Subcutaneous adipose tissue (tissue), 4 donors: Measurements from ENCODE around the gene SRRM4. TPM values are rescaled to one million over a fixed set of nuclear protein-coding genes. Genes with fewer than 3 reads are reported as not detected.

Experiments used
- total RNA-seq, 4 donors: library from RNA; depleted of rRNA; stranded (reverse); fragments of >200 nt; gene quantifications; one replicate each; pipeline ENCODE4 v1.1.0, GENCODE V29; 2016
- TF ChIP-seq, protein P1 (sequence below): fragments of 450-650 bp; IDR thresholded peaks from one replicate; pipeline ENCODE4 v1.5.1; 2016; ENCODE audit warnings: low read depth, mild to moderate bottlenecking, control low read depth, antibody characterized with exemption, moderate library complexity

The SRRM4 gene
- total RNA-seq, 4 donors from 2014 or later = not detected

DNA sequence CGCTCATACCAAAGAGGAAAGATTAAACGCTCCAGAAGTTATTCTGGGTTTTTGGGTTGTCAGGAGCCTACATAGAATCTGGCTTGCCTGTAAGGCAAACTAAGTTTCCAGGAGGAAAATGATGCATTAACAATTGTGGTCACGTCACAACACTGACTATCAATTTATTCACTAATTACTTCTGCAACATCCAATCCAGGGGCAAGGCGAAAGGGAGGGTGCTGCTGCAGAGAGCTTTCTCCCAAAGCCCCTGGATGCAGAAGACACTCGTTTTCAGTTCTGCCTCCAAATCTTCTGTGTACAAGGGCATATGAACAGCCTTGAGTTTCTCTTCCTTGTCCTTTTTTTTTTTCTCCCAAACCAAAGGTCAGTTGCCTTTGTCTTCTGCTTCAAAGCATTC is 10.5 kb upstream of the SRRM4 start:
- TF ChIP-seq, protein P1, sequence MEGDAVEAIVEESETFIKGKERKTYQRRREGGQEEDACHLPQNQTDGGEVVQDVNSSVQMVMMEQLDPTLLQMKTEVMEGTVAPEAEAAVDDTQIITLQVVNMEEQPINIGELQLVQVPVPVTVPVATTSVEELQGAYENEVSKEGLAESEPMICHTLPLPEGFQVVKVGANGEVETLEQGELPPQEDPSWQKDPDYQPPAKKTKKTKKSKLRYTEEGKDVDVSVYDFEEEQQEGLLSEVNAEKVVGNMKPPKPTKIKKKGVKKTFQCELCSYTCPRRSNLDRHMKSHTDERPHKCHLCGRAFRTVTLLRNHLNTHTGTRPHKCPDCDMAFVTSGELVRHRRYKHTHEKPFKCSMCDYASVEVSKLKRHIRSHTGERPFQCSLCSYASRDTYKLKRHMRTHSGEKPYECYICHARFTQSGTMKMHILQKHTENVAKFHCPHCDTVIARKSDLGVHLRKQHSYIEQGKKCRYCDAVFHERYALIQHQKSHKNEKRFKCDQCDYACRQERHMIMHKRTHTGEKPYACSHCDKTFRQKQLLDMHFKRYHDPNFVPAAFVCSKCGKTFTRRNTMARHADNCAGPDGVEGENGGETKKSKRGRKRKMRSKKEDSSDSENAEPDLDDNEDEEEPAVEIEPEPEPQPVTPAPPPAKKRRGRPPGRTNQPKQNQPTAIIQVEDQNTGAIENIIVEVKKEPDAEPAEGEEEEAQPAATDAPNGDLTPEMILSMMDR = no peak

DNA sequence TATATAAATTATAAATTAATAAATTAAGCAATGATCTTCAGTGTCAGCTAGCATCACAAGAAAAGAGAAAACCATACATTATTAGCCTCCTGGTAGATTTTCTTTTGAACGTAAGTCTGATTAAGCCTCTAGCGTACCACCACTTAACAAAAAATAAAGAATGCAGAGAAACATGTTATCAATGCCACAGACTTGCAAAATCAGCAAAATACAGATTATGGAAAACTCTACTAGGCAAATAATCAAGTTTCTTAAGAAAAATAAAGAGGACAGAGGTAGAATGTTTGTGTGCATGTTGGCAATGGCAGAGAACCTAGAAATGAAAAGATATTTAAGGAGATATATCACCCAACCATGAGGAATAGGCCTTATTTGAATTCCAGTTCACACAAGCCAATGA is 8.4 kb upstream of the SRRM4 start:
- TF ChIP-seq, protein P1 = no peak

DNA sequence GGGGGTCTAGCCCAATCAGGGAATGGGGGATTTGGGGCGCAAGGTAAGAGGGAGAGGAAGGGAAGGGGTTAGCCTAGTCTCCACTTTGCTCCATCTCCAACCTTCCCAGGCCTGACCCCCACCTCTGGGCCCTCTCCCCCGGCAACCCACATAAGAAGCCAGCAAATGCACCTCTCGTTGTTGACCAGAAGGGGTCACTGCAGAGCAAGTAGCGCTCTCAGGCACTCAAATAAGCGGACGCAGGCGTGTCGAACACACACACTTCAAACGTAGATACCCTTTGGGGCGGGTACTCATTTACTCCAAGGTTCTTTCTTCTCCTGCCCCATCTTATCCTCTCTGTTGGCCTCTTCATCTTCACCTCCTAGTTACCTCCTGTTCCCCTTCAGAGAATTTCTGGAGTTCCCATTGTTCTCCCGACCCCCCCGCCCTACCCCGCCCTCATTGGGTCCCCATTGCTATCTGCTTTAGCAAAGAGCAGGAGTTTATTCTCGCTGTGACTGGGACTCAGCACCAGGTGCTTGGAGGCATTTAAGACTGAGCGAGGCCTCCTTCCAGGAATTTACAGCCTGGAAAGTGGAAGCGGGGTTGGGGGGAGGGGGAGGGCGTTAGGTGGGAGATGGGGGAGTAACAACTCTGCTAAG is 1.5 kb upstream of the SRRM4 start:
- TF ChIP-seq, protein P1 = no peak

DNA sequence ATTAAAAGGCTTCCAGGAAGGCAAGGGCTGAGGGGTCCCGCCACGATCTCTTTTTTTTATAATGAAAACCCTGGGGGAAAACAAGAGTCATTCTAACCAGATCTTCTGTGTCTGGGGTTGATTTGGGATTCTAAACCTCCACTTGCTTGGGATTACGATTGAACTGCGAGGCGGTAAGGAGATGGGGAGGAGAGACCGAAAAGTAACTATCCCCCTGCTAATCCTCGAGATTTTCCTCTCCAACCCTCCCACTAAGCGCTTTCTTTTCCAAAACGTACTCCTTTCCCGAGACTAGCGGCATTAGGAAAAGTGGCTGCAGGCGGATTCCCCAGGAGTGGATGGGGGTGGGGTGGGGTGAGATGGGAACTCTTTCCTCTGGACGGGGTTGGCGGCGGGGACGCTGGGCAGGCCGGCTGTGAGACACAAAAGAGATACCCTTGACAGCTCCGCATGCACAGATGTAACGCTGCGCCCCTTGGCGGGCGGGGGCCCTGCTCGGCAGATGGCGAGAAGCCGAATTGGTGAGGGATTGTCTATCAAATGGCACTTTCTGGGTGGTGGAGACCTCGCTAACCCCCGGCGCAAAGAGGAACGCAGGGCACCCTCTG is 830 bp upstream of the SRRM4 start:
- TF ChIP-seq, protein P1 = no peak

DNA sequence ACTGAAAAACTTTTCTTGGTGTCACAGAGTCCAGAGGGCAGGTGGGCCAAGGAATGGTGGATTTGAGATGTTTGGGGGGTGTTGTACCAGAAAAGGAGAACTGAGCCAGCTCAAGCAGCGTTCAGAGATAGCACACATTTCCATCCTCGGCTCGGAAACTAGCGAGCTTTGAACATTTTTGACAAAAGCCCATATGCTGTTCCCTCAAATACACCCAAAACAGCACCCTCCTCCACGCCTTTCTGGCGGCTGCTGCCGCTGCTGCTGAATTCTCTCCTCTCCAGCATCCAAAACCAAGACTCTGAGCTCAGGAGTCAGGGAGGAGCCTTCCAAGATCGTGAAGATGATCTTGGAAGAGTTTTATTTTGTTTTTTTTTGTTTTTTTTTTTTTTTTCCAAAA is 961 bp downstream of the SRRM4 start:
- TF ChIP-seq, protein P1 = no peak

DNA sequence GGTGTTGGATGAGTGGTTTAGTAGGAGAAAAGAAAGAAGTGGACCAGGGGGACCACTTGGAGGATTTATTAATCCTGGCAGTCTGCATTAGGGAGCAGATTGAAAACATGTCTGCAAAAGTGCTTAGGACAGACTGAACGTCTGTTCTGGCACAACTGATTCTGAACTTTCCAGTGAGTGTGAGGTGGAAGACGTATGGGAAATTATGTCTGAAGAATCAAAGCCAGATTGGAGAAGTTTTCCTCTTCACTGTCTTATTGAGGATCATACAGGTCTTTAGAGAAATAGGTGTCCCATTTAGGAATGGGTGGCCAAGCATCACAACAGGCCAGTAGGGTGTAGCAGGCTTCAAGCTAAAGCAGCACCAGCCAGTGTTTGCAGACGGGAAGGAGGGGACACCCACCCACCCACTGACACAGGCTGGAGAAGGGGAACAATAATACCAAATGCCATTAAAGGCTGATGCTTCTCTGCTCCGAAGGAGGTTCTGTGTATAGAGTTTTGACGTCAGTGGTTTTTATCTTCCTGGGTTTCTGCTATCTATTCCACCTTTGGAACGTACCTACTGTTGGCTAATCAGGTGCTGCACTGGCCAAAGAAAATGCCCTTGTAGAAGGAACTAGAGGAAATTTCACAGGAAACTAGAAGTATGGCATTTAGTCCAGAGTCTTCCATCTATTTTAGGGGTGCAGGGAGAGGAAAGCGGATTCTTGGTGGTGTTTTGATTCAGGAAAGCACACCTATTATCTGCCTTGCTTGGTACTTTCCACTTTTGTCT is 1.8 kb downstream of the SRRM4 start:
- TF ChIP-seq, protein P1 = no peak
